ENCODE measurements around the gene AKT2. TPM values are rescaled to one million over a fixed set of nuclear protein-coding genes. Genes with fewer than 3 reads are reported as not detected.

AKT2 gene
- total RNA-seq, 1 experiment from 2014 or later = 146 TPM

DNA sequence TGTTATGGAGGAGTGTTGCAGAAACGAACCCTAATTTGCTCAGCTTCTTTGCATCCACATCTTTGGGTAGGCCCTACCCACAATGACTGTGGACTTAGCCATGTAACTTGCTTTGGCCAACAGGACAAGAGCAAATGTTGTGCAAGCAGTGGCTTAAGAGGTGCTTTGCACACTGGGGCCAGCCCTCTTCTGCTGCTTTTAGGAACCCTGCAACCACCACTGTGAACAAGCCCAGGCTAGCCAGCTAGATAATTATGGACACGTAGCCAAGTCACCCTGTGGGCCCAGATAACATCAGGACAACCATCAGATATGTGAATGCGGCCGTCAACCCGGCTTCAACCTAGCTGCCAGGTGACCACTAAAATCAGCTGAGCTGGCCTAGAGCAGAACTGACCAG, 45.9 kb upstream of the AKT2 start:
- BruUV-seq (replicated peaks) = no TSS peak
- intact Hi-C loops (cut with micrococcal nuclease; ENCODE audit: unreplicated experiment) = no loop called here
- POLR2A ChIA-PET (ENCODE audit: low non-redundant PET) = no interaction called here

DNA sequence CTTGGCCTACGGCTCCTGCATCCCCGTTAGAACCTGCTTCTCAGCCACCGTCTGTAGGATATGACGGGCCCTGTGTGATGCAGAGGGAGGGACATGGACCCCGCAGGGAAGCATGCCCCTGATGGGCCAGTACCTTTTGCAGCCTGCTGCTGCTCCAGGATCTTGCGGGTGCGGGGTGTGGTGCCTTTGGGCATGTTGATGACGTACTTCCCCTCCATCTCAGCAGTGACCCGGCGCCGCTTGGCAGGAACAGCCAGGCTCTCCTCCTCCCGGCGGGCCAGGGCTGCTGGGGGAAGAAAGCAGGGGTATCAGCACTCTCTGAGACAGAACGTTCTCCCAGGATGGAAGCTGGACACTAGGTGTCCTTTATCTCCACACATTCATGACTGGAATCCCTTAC, 41.1 kb upstream of the AKT2 start:
- BruUV-seq (replicated peaks) = no TSS peak
- no peaks in the 10 kb centered on the region for H3K9me3 ChIP-seq (ENCODE audit: low read depth, low read length, poor library complexity, severe bottlenecking)
- ChIA-PET POLR2A (ENCODE audit: low non-redundant PET) (no interaction called here), CTCF (no interaction called here)
- H3K27ac ChIP-seq (ENCODE audit: low read depth, low read length, poor library complexity, severe bottlenecking) = no peak overlapping the region
- no peak for DNase-seq (ENCODE audit: low spot score)
- no peak for TF ChIP-seq EZH2 (IDR thresholded peaks at IDR 0.05; ENCODE audit: borderline replicate concordance, low read depth, low read length, poor library complexity, severe bottlenecking)
- TF ChIP-seq, protein P1, sequence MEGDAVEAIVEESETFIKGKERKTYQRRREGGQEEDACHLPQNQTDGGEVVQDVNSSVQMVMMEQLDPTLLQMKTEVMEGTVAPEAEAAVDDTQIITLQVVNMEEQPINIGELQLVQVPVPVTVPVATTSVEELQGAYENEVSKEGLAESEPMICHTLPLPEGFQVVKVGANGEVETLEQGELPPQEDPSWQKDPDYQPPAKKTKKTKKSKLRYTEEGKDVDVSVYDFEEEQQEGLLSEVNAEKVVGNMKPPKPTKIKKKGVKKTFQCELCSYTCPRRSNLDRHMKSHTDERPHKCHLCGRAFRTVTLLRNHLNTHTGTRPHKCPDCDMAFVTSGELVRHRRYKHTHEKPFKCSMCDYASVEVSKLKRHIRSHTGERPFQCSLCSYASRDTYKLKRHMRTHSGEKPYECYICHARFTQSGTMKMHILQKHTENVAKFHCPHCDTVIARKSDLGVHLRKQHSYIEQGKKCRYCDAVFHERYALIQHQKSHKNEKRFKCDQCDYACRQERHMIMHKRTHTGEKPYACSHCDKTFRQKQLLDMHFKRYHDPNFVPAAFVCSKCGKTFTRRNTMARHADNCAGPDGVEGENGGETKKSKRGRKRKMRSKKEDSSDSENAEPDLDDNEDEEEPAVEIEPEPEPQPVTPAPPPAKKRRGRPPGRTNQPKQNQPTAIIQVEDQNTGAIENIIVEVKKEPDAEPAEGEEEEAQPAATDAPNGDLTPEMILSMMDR (conservative IDR thresholded peaks at IDR 0.05; ENCODE audit: low read depth, low read length) = no peak
- H3K27me3 ChIP-seq (replicated peaks; ENCODE audit: insufficient read depth, low read depth, low read length, poor library complexity) = no peaks in the 10 kb centered on the region
- peaks cover 66% of the 10 kb centered on the region for H3K36me3 ChIP-seq (ENCODE audit: insufficient read depth, low read length, poor library complexity, severe bottlenecking)
- H3K4me1 ChIP-seq (ENCODE audit: insufficient read depth, low read length, poor library complexity, severe bottlenecking) = peaks cover 16% of the 10 kb centered on the region
- no peak overlapping the region for H3K4me3 ChIP-seq (ENCODE audit: low read depth, low read length, poor library complexity, severe bottlenecking)
- intact Hi-C loops (cut with micrococcal nuclease; ENCODE audit: unreplicated experiment) = no loop called here

More for the DNA sequence above, 45.9 kb upstream of the AKT2 start:
- Histone ChIP-seq H3K4me3 (ENCODE audit: low read depth, low read length, poor library complexity, severe bottlenecking) (no peak overlapping the region), H3K36me3 (ENCODE audit: insufficient read depth, low read length, poor library complexity, severe bottlenecking) (peaks cover 44% of the 10 kb centered on the region), H3K4me1 (ENCODE audit: insufficient read depth, low read length, poor library complexity, severe bottlenecking) (no peaks in the 10 kb centered on the region), H3K27me3 (replicated peaks; ENCODE audit: insufficient read depth, low read depth, low read length, poor library complexity) (no peaks in the 10 kb centered on the region), H3K27ac (ENCODE audit: low read depth, low read length, poor library complexity, severe bottlenecking) (no peak overlapping the region), H3K9me3 (ENCODE audit: low read depth, low read length, poor library complexity, severe bottlenecking) (no peaks in the 10 kb centered on the region)
- TF ChIP-seq, protein P1 (conservative IDR thresholded peaks at IDR 0.05; ENCODE audit: low read depth, low read length) = no peak
- TF ChIP-seq EZH2 (IDR thresholded peaks at IDR 0.05; ENCODE audit: borderline replicate concordance, low read depth, low read length, poor library complexity, severe bottlenecking) = no peak
- CTCF ChIA-PET = no interaction called here
- DNase-seq (ENCODE audit: low spot score) = no peak

DNA sequence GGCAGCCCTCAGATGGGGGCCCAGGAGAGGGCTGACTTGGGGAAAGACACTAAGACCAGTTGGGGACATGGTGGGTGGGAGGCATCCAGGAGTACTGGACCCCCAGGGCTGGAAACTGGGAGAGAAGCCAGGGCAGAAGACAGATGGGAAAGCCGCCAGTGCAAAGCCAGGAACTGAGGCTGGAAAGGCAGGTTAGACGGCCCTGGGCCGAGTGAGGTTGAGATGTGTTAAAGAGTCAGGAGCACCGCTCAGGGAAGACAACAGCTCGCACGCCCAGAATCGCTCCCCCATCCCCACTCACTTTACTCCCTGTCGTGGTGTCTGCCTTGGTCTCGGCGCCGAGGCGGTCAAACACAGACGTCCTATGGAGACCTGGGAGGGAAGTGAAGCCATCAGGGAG, 38.6 kb upstream of the AKT2 start:
- no peaks in the 10 kb centered on the region for H3K27me3 ChIP-seq (replicated peaks; ENCODE audit: insufficient read depth, low read depth, low read length, poor library complexity)
- peaks cover 16% of the 10 kb centered on the region for H3K4me1 ChIP-seq (ENCODE audit: insufficient read depth, low read length, poor library complexity, severe bottlenecking)
- no peaks in the 10 kb centered on the region for H3K9me3 ChIP-seq (ENCODE audit: low read depth, low read length, poor library complexity, severe bottlenecking)
- intact Hi-C loops (cut with micrococcal nuclease; ENCODE audit: unreplicated experiment) = no loop called here
- H3K27ac ChIP-seq (ENCODE audit: low read depth, low read length, poor library complexity, severe bottlenecking) = peak overlapping the region; percentile 71
- TF ChIP-seq, protein P1 (conservative IDR thresholded peaks at IDR 0.05; ENCODE audit: low read depth, low read length) = no peak
- TF ChIP-seq EZH2 (IDR thresholded peaks at IDR 0.05; ENCODE audit: borderline replicate concordance, low read depth, low read length, poor library complexity, severe bottlenecking) = no peak
- H3K36me3 ChIP-seq (ENCODE audit: insufficient read depth, low read length, poor library complexity, severe bottlenecking) = peaks cover 65% of the 10 kb centered on the region
- POLR2A ChIA-PET (ENCODE audit: low non-redundant PET) = no interaction called here
- H3K4me3 ChIP-seq (ENCODE audit: low read depth, low read length, poor library complexity, severe bottlenecking) = no peak overlapping the region
- no TSS peak for BruUV-seq (replicated peaks)
- no peak for DNase-seq (ENCODE audit: low spot score)
- CTCF ChIA-PET = interaction anchor here (1.0 kb wide), 1 partner anchor 19 kb away, joined by 6 read pairs; no protein-coding TSS in a partner anchor
